Raji (cell line): Measurements from ENCODE around the gene ORC5.

Experiments used
- POLR2A ChIP-seq: IDR thresholded peaks from 2 replicates; pipeline ENCODE4 v1.6.1; 2011; ENCODE audit warnings: low read depth, low read length, control low read depth; ENCODE audit not compliant: insufficient read depth

Gene ORC5

DNA sequence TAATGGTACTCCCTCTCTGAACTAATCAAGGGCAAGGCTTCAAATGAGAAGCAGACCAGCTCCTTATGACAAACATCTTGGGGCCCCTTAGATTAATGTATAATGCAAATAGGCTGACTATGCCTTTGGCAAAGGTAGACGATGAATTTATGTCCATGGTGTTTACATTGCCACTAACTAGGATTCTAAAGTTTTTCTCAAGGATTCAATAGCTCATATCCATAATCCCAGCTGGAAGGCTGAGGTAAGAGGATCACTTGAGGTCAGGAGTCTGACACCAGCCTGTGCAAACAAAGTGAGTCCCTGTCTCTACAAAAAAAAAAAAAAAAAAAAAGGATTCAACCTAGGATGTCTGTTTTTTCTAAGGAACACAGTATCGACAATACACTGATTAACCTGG lies 96.5 kb downstream of the ORC5 start:
- no peak for TF ChIP-seq POLR2A

DNA sequence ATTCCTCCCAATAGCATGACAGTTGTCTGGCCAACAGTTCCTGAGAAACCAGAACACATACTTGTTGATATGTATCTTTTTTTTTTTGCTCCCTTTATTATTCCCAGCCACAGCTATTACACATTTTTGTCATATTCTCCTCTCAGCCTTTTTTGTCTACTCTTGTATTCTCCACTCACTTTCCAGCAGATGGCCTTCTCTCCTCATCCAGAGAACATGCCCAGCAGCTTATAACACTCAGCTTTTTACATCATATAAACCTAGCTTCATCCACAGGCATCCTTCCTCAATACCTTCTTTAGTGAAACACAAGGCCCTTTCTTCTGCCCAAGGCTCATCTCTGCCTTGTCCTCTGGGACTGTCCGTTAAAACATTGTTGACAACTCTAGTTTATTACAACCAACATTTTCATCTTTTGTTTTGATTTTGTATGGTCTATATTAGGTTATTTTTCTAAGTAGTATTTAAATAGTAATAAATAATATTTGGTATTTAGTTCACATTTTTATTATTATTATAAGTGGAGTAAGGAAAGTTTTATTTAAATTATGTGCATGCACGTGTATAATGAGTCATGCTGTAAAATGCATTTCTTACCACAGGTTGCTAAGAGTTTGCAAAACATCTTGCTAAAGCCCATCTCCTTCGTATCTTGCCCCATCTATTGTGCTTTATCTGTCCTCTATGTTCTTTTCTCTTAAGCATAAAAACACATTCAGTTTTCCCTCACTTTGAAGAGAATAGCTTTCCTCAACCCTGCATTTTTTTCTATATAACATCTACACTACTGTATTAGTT lies 101.5 kb downstream of the ORC5 start:
- no peak for TF ChIP-seq POLR2A

GRCh38 chr7:104098890-104099289 lies 108.9 kb downstream of the ORC5 start:
- TF ChIP-seq POLR2A, result no peak

GRCh38 chr7:104096683-104097082 lies 111.1 kb downstream of the ORC5 start:
- no peak for TF ChIP-seq POLR2A

DNA sequence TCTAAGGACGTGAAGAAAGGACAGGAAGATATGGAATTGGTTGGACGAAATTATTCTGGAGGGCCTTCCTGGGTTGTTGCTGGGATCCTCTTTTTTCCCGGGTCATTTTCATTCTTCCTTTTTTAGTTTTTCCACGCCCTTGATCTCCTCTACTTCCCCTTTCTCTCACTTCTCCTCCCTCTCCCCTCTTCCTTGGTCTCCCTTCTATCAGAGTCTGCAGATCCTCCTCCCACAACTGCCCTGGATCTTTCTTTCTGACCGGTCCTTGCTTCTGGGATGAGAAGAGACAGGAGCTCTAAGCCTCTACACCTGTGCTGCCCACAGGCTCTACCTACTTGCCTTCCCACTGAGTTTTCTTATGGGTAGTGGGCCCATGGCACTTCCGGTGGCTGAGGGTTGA lies 114.7 kb downstream of the ORC5 start:
- TF ChIP-seq POLR2A, result no peak

- no peak for TF ChIP-seq POLR2A
These were observed 116.6 kb downstream of the ORC5 start for GRCh38 chr7:104091242-104091641.

DNA sequence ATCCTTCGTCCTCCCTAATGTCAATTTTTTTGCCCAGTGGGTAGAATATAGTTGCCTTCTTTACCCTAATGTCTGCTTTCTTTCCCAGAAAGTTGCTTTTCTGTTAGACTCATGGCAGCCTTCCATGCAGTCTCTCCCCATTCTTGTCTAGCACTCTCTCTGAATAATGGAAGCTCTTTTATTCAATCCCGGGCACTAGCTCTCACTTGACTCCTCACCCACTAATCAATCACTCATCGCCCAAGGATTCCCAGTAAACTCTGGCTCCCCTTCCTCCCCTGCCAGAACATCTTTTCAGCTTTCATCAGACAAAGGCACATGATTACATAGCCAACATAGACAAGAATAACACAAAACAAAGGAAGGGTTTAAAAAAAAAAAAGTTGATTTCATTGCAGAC lies 118.2 kb downstream of the ORC5 start:
- no peak for TF ChIP-seq POLR2A

DNA sequence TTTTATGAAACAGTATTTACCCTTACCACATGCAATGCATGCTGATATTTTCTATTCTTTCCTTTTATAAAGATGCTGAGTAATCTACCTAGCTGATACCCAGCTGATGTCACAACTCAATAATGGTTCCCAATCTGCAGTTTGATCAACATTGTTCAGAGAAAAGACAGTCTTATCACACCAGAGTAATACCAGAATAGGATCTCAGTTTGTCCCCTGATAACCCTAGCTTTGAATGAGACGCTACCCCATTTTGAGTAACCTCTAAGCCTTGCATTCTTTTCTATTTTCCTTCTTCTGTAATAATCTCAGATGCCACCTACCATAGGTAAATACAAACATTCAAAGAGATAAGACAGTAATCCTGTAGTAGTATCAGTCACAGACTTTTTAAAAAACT lies 118.8 kb downstream of the ORC5 start:
- no peak for TF ChIP-seq POLR2A
